CD8-positive, alpha-beta memory T cell (primary cell): ENCODE measurements around the gene CD200R1. TPM values are rescaled to one million over a fixed set of nuclear protein-coding genes. Genes with fewer than 3 reads are reported as not detected.
"Not testable (repeated sequence)": the region's sequence is repeated elsewhere in the genome, so short reads cannot be mapped to it uniquely, and the experiment has no call there.

Experiments used
- CTCF ChIA-PET: fragments of 350-600 bp; sonication (Branson Sonifier 250); formaldehyde crosslinking; loops from one replicate; lab custom pipeline; 2021; ENCODE audit warnings: antibody characterized with exemption; lab: Charles Lee
- POLR2A ChIA-PET: fragments of 350-600 bp; sonication (Branson Sonifier 250); formaldehyde crosslinking; loops from one replicate; lab custom pipeline; 2021; ENCODE audit warnings: antibody characterized with exemption; lab: Charles Lee
- DNase-seq, 5 donors: peaks; one replicate each; pipeline versions ENCODE4 v3.0.0 to v3.0.0-alpha.2; 2020 to 2022; ENCODE audit warnings: mixed read lengths in 1 of 5
- H3K27ac ChIP-seq: one replicate; pipeline ENCODE4 v1.7.0; 2013; ENCODE audit warnings: low read depth, mild to moderate bottlenecking, low read length, moderate library complexity
- H3K27me3 ChIP-seq: 2 replicates; pipeline ENCODE4 v1.7.0; 2013; ENCODE audit warnings: low read length, mild to moderate bottlenecking; ENCODE audit not compliant: insufficient read depth, poor library complexity, severe bottlenecking
- H3K36me3 ChIP-seq: 2 replicates; pipeline ENCODE4 v1.7.0; 2013; ENCODE audit warnings: mild to moderate bottlenecking, low read length, moderate library complexity; ENCODE audit not compliant: insufficient read depth
- H3K4me1 ChIP-seq: 2 replicates; pipeline ENCODE4 v1.7.0; 2013; ENCODE audit warnings: mild to moderate bottlenecking, low read length, moderate library complexity; ENCODE audit not compliant: insufficient read depth
- H3K4me3 ChIP-seq: 2 replicates; pipeline ENCODE4 v1.7.0; 2013; ENCODE audit warnings: mild to moderate bottlenecking, low read length
- H3K9me3 ChIP-seq: 2 replicates; pipeline ENCODE4 v1.7.0; 2013; ENCODE audit warnings: mild to moderate bottlenecking, low read length
- H3K27ac Mint-ChIP-seq, 8 donors: one replicate each; pipeline ENCODE4 v1.8.0; 2020 to 2021; ENCODE audit warnings: mixed read lengths in 8 of 8, mild to moderate bottlenecking in 6 of 8, inconsistent platforms in 3 of 8, moderate library complexity in 3 of 8
- H3K27me3 Mint-ChIP-seq, 2 donors: one replicate each; pipeline ENCODE4 v1.8.0; 2020 to 2021; ENCODE audit warnings: mixed read lengths in 2 of 2, mild to moderate bottlenecking in 1 of 2, moderate library complexity in 1 of 2
- H3K36me3 Mint-ChIP-seq, 3 donors: one replicate each; pipeline ENCODE4 v1.8.0; 2020 to 2021; ENCODE audit warnings: mixed read lengths in 3 of 3, inconsistent platforms in 1 of 3, mild to moderate bottlenecking in 1 of 3
- H3K4me1 Mint-ChIP-seq, 3 donors: one replicate each; pipeline ENCODE4 v1.8.0; 2020 to 2021; ENCODE audit warnings: mixed read lengths in 3 of 3, inconsistent platforms in 1 of 3, mild to moderate bottlenecking in 1 of 3
- H3K4me3 Mint-ChIP-seq, 7 donors: one replicate each; pipeline ENCODE4 v1.8.0; 2020 to 2021; ENCODE audit warnings: mixed read lengths in 7 of 7, mild to moderate bottlenecking in 6 of 7, moderate library complexity in 4 of 7, inconsistent platforms in 2 of 7
- H3K9me3 Mint-ChIP-seq, 5 donors: one replicate each; pipeline ENCODE4 v1.8.0; 2020 to 2022; ENCODE audit warnings: mixed read lengths in 5 of 5, mild to moderate bottlenecking in 3 of 5, moderate library complexity in 2 of 5, inconsistent platforms in 1 of 5
- polyA plus RNA-seq: library from polyadenylated mRNA; unstranded; fragments of 300-500 nt; fragmentation: Illumina TruSeq; gene quantifications from one replicate; pipeline ENCODE4 v1.2.3, GENCODE V29; 2021
- total RNA-seq, 2 experiments: library from RNA; stranded (reverse); gene quantifications; one replicate each; pipeline ENCODE4 v1.2.3, GENCODE V29; 2021

Gene CD200R1
- total and polyA plus RNA-seq, 3 experiments from 2014 or later, result 3.5 to 14.3 (median 3.5) TPM

- H3K27ac Mint-ChIP-seq, result peak overlapping the region in 1 of 8 donors; percentile 53
- CTCF ChIA-PET, H3K27me3 Mint-ChIP-seq, H3K4me1 Mint-ChIP-seq, H3K36me3 ChIP-seq, H3K27me3 ChIP-seq, H3K4me1 ChIP-seq, DNase-seq, H3K4me3 Mint-ChIP-seq, POLR2A ChIA-PET, H3K9me3 ChIP-seq, H3K27ac ChIP-seq, H3K4me3 ChIP-seq: not testable (repeated sequence)
- peaks cover 30 to 68% (median 45%) of the 10 kb centered on the region in 3 donors for H3K36me3 Mint-ChIP-seq
- peaks cover 20 to 42% (median 32%) of the 10 kb centered on the region in 5 donors for H3K9me3 Mint-ChIP-seq
Observed at GRCh38 chr3:112919541-112919940, 55.4 kb downstream of the CD200R1 start.

- H3K9me3 Mint-ChIP-seq, result peaks cover 4 to 11% (median 8%) of the 10 kb centered on the region in 5 donors
- H3K36me3 Mint-ChIP-seq, result peaks cover 4 to 38% (median 21%) of the 10 kb centered on the region in 3 donors
- ChIA-PET CTCF (no interaction called here), POLR2A (no interaction called here)
- no peak overlapping the region for H3K4me3 Mint-ChIP-seq
- Histone ChIP-seq H3K36me3 (no peaks in the 10 kb centered on the region), H3K9me3 (no peaks in the 10 kb centered on the region), H3K4me3 (no peak overlapping the region), H3K27ac (no peak overlapping the region), H3K27me3 (no peaks in the 10 kb centered on the region), H3K4me1 (peaks cover 4% of the 10 kb centered on the region)
- H3K27me3 Mint-ChIP-seq, result no peaks in the 10 kb centered on the region
- peak overlapping the region in 3 of 8 donors; percentile 5 to 58 (median 57) for H3K27ac Mint-ChIP-seq
- no peak for DNase-seq
- H3K4me1 Mint-ChIP-seq, result peaks cover 22 to 34% (median 31%) of the 10 kb centered on the region in 3 donors
Observed at GRCh38 chr3:112908252-112908651, 66.7 kb downstream of the CD200R1 start.

- DNase-seq, result no peak
- no peak overlapping the region for H3K27ac Mint-ChIP-seq
- H3K4me3 Mint-ChIP-seq, result no peak overlapping the region
- ChIA-PET POLR2A (no interaction called here), CTCF (interaction anchor here (0.7 kb wide), 1 partner anchor 83 kb away, joined by 3 read pairs; no protein-coding TSS in a partner anchor)
- peaks cover 4 to 13% (median 11%) of the 10 kb centered on the region in 5 donors for H3K9me3 Mint-ChIP-seq
- H3K27me3 Mint-ChIP-seq, result no peaks in the 10 kb centered on the region
- H3K36me3 Mint-ChIP-seq, result peaks cover 0 to 10% (median 2%) of the 10 kb centered on the region in 3 donors
- Histone ChIP-seq H3K27me3 (no peaks in the 10 kb centered on the region), H3K9me3 (no peaks in the 10 kb centered on the region), H3K4me3 (no peak overlapping the region), H3K36me3 (no peaks in the 10 kb centered on the region), H3K27ac (no peak overlapping the region), H3K4me1 (peaks cover 4% of the 10 kb centered on the region)
- peaks cover 9 to 24% (median 17%) of the 10 kb centered on the region in 3 donors for H3K4me1 Mint-ChIP-seq
Observed at GRCh38 chr3:112904786-112905185, 70.1 kb downstream of the CD200R1 start.

GRCh38 chr3:112900113-112900512 lies 74.8 kb downstream of the CD200R1 start:
- no peaks in the 10 kb centered on the region for H3K36me3 ChIP-seq
- Mint-ChIP-seq H3K9me3 (peaks cover 4 to 12% (median 11%) of the 10 kb centered on the region in 5 donors), H3K4me1 (peaks cover 0 to 3% (median 0%) of the 10 kb centered on the region in 3 donors), H3K27me3 (no peaks in the 10 kb centered on the region), H3K27ac (no peak overlapping the region), H3K36me3 (peaks cover 0 to 9% (median 0%) of the 10 kb centered on the region in 3 donors), H3K4me3 (no peak overlapping the region)
- H3K27ac ChIP-seq, result no peak overlapping the region
- POLR2A ChIA-PET, result no interaction called here
- no peaks in the 10 kb centered on the region for H3K4me1 ChIP-seq
- H3K9me3 ChIP-seq, result no peaks in the 10 kb centered on the region
- no peak for DNase-seq
- CTCF ChIA-PET, result no interaction called here
- H3K4me3 ChIP-seq, result no peak overlapping the region
- H3K27me3 ChIP-seq, result no peaks in the 10 kb centered on the region

GRCh38 chr3:112897791-112898190 lies 77.1 kb downstream of the CD200R1 start:
- peaks cover 0 to under 1% (median 0%) of the 10 kb centered on the region in 5 donors for H3K9me3 Mint-ChIP-seq
- no peaks in the 10 kb centered on the region for H3K27me3 Mint-ChIP-seq
- H3K4me1 Mint-ChIP-seq, result peaks cover 0 to 3% (median 0%) of the 10 kb centered on the region in 3 donors
- Histone ChIP-seq H3K9me3 (no peaks in the 10 kb centered on the region), H3K4me1 (no peaks in the 10 kb centered on the region), H3K27me3 (no peaks in the 10 kb centered on the region), H3K36me3 (no peaks in the 10 kb centered on the region), H3K27ac (no peak overlapping the region), H3K4me3 (no peak overlapping the region)
- no peak for DNase-seq
- POLR2A ChIA-PET, result no interaction called here
- no peak overlapping the region for H3K4me3 Mint-ChIP-seq
- no peak overlapping the region for H3K27ac Mint-ChIP-seq
- CTCF ChIA-PET, result interaction anchor here (0.9 kb wide), 1 partner anchor 51 kb away, joined by 3 read pairs; no protein-coding TSS in a partner anchor
- no peaks in the 10 kb centered on the region for H3K36me3 Mint-ChIP-seq

- no peak for DNase-seq
- H3K9me3 Mint-ChIP-seq, result no peaks in the 10 kb centered on the region
- POLR2A ChIA-PET, result no interaction called here
Observed at GRCh38 chr3:112894258-112894657, 80.6 kb downstream of the CD200R1 start.

GRCh38 chr3:112889357-112889756 lies 85.5 kb downstream of the CD200R1 start:
- no peaks in the 10 kb centered on the region for H3K9me3 ChIP-seq
- H3K4me1 Mint-ChIP-seq, result no peaks in the 10 kb centered on the region
- no peak for DNase-seq
- no peak overlapping the region for H3K4me3 Mint-ChIP-seq
- no peaks in the 10 kb centered on the region for H3K4me1 ChIP-seq
- no peak overlapping the region for H3K4me3 ChIP-seq
- H3K27ac Mint-ChIP-seq, result no peak overlapping the region
- peaks cover 0 to 13% (median 4%) of the 10 kb centered on the region in 3 donors for H3K36me3 Mint-ChIP-seq
- CTCF ChIA-PET, result no interaction called here
- no peaks in the 10 kb centered on the region for H3K9me3 Mint-ChIP-seq
- POLR2A ChIA-PET, result no interaction called here
- no peaks in the 10 kb centered on the region for H3K36me3 ChIP-seq
- no peaks in the 10 kb centered on the region for H3K27me3 ChIP-seq
- H3K27ac ChIP-seq, result no peak overlapping the region
- peaks cover 3 to 16% of the 10 kb centered on the region in 2 donors for H3K27me3 Mint-ChIP-seq

More at GRCh38 chr3:112894258-112894657, 80.6 kb downstream of the CD200R1 start:
- Mint-ChIP-seq H3K4me1 (no peaks in the 10 kb centered on the region), H3K27ac (no peak overlapping the region), H3K36me3 (peaks cover 0 to 13% (median 2%) of the 10 kb centered on the region in 3 donors), H3K4me3 (no peak overlapping the region), H3K27me3 (peaks cover 3 to 4% of the 10 kb centered on the region in 2 donors)
- Histone ChIP-seq H3K4me3 (no peak overlapping the region), H3K4me1 (no peaks in the 10 kb centered on the region), H3K27ac (no peak overlapping the region), H3K9me3 (no peaks in the 10 kb centered on the region), H3K27me3 (no peaks in the 10 kb centered on the region), H3K36me3 (no peaks in the 10 kb centered on the region)
- CTCF ChIA-PET, result no interaction called here

- Mint-ChIP-seq H3K27ac (no peak overlapping the region), H3K9me3 (no peaks in the 10 kb centered on the region), H3K4me3 (no peak overlapping the region), H3K36me3 (peaks cover 0 to 13% (median 4%) of the 10 kb centered on the region in 3 donors), H3K27me3 (peaks cover 4 to 16% of the 10 kb centered on the region in 2 donors), H3K4me1 (no peaks in the 10 kb centered on the region)
- no peak for DNase-seq
- CTCF ChIA-PET, result no interaction called here
- Histone ChIP-seq H3K4me3 (no peak overlapping the region), H3K9me3 (no peaks in the 10 kb centered on the region), H3K4me1 (no peaks in the 10 kb centered on the region), H3K27me3 (no peaks in the 10 kb centered on the region), H3K27ac (no peak overlapping the region), H3K36me3 (no peaks in the 10 kb centered on the region)
- POLR2A ChIA-PET, result no interaction called here
Observed at GRCh38 chr3:112888381-112889085, 86.4 kb downstream of the CD200R1 start.
